Measurements from ENCODE around the gene G6PC1. TPM values are rescaled to one million over a fixed set of nuclear protein-coding genes. Genes with fewer than 3 reads are reported as not detected.
"Not testable (repeated sequence)": the region's sequence is repeated elsewhere in the genome, so short reads cannot be mapped to it uniquely, and the experiment has no call there.

Gene G6PC1
- total RNA-seq, 1 experiment from 2014 or later, result not detected

DNA sequence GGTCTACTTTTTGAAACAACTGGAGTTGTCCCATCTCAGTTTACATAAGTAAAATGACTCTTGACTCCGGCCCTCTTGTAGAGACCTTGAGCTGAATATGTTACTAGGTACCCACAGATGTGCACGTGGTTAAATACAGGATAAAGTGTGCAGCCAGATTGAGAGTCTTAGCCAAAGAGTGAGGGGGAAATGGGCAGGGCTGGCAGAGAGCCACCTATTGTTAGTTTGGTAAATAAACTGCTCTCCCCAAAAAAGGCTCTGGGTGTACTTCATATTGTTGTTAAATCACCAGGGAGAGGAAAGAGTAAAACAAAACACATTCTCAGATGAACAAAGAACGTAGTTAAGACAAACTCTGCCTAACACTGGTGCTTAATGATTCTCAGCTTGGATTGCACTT, 20.3 kb downstream of the G6PC1 start (continued):
- TF ChIP-seq, protein P1, sequence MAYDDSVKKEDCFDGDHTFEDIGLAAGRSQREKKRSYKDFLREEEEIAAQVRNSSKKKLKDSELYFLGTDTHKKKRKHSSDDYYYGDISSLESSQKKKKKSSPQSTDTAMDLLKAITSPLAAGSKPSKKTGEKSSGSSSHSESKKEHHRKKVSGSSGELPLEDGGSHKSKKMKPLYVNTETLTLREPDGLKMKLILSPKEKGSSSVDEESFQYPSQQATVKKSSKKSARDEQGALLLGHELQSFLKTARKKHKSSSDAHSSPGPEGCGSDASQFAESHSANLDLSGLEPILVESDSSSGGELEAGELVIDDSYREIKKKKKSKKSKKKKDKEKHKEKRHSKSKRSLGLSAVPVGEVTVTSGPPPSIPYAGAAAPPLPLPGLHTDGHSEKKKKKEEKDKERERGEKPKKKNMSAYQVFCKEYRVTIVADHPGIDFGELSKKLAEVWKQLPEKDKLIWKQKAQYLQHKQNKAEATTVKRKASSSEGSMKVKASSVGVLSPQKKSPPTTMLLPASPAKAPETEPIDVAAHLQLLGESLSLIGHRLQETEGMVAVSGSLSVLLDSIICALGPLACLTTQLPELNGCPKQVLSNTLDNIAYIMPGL (CRISPR knock-in tag; IDR thresholded peaks at IDR 0.05), result no peak

DNA sequence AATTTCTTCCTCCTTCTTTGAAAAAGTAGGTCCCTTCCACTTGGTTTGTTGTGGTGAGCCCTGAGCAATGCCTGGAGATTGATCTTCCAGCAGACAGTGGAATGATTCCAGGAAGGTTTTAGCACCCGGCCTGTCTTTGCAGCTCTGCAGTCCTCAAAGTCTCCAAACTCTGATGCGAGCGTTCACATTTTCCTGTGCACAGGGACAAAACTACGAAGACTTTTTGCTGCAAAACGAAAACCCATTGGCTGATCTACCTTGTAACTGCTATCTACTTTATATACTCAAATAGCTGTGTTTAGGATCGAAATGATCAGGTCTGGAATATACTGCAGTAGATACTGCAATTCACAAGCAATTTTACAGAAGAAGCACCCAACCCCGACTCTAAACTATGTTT, 21.7 kb downstream of the G6PC1 start:
- ATAC-seq (no peak), DNase-seq (ENCODE audit: low spot score) (no peak)
- POLR2A ChIA-PET, result no interaction called here
- Mint-ChIP-seq H3K27ac (peak overlapping the region; percentile 39; the same call in 1 of the 2 replicates), H3K36me3 (no peaks in the 10 kb centered on the region), H3K27me3 (ENCODE audit: low read depth) (no peaks in the 10 kb centered on the region), H3K4me3 (no peak overlapping the region), H3K9me3 (no peaks in the 10 kb centered on the region), H3K4me1 (peaks cover 22% of the 10 kb centered on the region)
- CTCF ChIA-PET, result interaction anchor here (2.1 kb wide), 1 partner anchor 75 kb away, joined by 7 read pairs; the partner anchor contains the start of gene RPL27
- TF ChIP-seq ZNF121 (CRISPR knock-in tag; IDR thresholded peaks at IDR 0.05) (no peak), TP53 (CRISPR knock-in tag; IDR thresholded peaks at IDR 0.05) (no peak), NR2C2 (CRISPR knock-in tag; IDR thresholded peaks at IDR 0.05) (no peak), GTF2I (CRISPR knock-in tag; conservative IDR thresholded peaks at IDR 0.05) (no peak), RORB (CRISPR knock-in tag; IDR thresholded peaks at IDR 0.05) (no peak)
- TF ChIP-seq, protein P2, sequence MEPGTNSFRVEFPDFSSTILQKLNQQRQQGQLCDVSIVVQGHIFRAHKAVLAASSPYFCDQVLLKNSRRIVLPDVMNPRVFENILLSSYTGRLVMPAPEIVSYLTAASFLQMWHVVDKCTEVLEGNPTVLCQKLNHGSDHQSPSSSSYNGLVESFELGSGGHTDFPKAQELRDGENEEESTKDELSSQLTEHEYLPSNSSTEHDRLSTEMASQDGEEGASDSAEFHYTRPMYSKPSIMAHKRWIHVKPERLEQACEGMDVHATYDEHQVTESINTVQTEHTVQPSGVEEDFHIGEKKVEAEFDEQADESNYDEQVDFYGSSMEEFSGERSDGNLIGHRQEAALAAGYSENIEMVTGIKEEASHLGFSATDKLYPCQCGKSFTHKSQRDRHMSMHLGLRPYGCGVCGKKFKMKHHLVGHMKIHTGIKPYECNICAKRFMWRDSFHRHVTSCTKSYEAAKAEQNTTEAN (CRISPR knock-in tag; IDR thresholded peaks at IDR 0.05), result no peak
- TF ChIP-seq, protein P3, sequence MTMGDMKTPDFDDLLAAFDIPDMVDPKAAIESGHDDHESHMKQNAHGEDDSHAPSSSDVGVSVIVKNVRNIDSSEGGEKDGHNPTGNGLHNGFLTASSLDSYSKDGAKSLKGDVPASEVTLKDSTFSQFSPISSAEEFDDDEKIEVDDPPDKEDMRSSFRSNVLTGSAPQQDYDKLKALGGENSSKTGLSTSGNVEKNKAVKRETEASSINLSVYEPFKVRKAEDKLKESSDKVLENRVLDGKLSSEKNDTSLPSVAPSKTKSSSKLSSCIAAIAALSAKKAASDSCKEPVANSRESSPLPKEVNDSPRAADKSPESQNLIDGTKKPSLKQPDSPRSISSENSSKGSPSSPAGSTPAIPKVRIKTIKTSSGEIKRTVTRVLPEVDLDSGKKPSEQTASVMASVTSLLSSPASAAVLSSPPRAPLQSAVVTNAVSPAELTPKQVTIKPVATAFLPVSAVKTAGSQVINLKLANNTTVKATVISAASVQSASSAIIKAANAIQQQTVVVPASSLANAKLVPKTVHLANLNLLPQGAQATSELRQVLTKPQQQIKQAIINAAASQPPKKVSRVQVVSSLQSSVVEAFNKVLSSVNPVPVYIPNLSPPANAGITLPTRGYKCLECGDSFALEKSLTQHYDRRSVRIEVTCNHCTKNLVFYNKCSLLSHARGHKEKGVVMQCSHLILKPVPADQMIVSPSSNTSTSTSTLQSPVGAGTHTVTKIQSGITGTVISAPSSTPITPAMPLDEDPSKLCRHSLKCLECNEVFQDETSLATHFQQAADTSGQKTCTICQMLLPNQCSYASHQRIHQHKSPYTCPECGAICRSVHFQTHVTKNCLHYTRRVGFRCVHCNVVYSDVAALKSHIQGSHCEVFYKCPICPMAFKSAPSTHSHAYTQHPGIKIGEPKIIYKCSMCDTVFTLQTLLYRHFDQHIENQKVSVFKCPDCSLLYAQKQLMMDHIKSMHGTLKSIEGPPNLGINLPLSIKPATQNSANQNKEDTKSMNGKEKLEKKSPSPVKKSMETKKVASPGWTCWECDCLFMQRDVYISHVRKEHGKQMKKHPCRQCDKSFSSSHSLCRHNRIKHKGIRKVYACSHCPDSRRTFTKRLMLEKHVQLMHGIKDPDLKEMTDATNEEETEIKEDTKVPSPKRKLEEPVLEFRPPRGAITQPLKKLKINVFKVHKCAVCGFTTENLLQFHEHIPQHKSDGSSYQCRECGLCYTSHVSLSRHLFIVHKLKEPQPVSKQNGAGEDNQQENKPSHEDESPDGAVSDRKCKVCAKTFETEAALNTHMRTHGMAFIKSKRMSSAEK (CRISPR knock-in tag; IDR thresholded peaks at IDR 0.05; ENCODE audit: borderline replicate concordance), result no peak
- TF ChIP-seq, protein P4, sequence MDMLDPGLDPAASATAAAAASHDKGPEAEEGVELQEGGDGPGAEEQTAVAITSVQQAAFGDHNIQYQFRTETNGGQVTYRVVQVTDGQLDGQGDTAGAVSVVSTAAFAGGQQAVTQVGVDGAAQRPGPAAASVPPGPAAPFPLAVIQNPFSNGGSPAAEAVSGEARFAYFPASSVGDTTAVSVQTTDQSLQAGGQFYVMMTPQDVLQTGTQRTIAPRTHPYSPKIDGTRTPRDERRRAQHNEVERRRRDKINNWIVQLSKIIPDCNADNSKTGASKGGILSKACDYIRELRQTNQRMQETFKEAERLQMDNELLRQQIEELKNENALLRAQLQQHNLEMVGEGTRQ (CRISPR knock-in tag; IDR thresholded peaks at IDR 0.05), result no peak
- TF ChIP-seq, protein P5, sequence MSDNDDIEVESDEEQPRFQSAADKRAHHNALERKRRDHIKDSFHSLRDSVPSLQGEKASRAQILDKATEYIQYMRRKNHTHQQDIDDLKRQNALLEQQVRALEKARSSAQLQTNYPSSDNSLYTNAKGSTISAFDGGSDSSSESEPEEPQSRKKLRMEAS (CRISPR knock-in tag; IDR thresholded peaks at IDR 0.05), result no peak
- TF ChIP-seq, protein P1 (CRISPR knock-in tag; IDR thresholded peaks at IDR 0.05), result no peak
- TF ChIP-seq, protein P6, sequence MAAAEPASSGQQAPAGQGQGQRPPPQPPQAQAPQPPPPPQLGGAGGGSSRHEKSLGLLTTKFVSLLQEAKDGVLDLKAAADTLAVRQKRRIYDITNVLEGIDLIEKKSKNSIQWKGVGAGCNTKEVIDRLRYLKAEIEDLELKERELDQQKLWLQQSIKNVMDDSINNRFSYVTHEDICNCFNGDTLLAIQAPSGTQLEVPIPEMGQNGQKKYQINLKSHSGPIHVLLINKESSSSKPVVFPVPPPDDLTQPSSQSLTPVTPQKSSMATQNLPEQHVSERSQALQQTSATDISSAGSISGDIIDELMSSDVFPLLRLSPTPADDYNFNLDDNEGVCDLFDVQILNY (CRISPR knock-in tag; IDR thresholded peaks at IDR 0.05), result no peak

DNA sequence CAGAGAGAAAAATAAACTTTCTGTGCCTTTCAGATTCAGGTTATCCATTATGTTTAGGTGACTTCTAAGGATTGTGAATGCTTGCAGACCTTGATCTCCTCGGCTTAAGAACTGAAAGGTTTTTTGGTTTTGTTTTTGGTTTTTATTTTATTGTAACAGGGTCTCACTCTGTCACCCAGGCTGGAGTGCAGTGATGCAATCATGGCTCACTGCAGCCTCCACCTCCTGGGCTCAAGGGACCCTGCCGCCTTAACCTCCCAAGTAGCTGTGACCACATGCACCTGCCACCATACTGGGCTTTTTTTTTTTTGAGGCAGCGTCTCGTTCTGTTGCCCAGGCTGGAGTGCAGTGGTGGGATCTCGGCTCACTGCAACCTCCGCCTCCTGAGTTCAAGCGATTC, 22.9 kb downstream of the G6PC1 start:
- POLR2A ChIA-PET; ATAC-seq; H3K27me3 Mint-ChIP-seq (ENCODE audit: low read depth); H3K27ac Mint-ChIP-seq; H3K4me3 Mint-ChIP-seq; DNase-seq (ENCODE audit: low spot score); H3K9me3 Mint-ChIP-seq; H3K36me3 Mint-ChIP-seq: not testable (repeated sequence)
- CTCF ChIA-PET, result interaction anchor here (0.7 kb wide), 1 partner anchor 305 kb away, joined by 4 read pairs; no protein-coding TSS in a partner anchor
- peaks cover 19% of the 10 kb centered on the region for H3K4me1 Mint-ChIP-seq
